SK-N-SH treated with all-trans-retinoic acid at 6 μM for 48 hours (cell line): Measurements from ENCODE around the gene CORO1C.

Source experiments
- ATAC-seq: fragments of 200-7000 bp; cut with Tn5 transposase; 3 replicates; pipeline ENCODE4 v1.9.1; 2020; ENCODE audit warnings: mild to moderate bottlenecking, moderate library complexity
- ARNTL ChIP-seq: fragments of 450-650 bp; formaldehyde crosslinking; IDR thresholded peaks from 2 replicates; pipeline ENCODE4 v1.5.0; 2020; ENCODE audit warnings: low read depth, mild to moderate bottlenecking, moderate library complexity, borderline replicate concordance
- BACH2 ChIP-seq: fragments of 250-450 bp; sonication (Bioruptor Pico); IDR thresholded peaks from 2 replicates; pipeline ENCODE4 v1.9.0; 2021; ENCODE audit warnings: mild to moderate bottlenecking, borderline replicate concordance
- CREB5 ChIP-seq: fragments of 250-450 bp; sonication (Bioruptor Pico); IDR thresholded peaks from 2 replicates; pipeline ENCODE4 v1.5.1; 2020; ENCODE audit warnings: low read depth, mild to moderate bottlenecking, moderate library complexity
- CSDC2 ChIP-seq: fragments of 250-450 bp; sonication (Bioruptor Pico); IDR thresholded peaks from 2 replicates; pipeline ENCODE4 v1.5.0; 2020; ENCODE audit warnings: mild to moderate bottlenecking, moderate library complexity
- ESRRG ChIP-seq: fragments of 250-450 bp; sonication (Bioruptor Pico); IDR thresholded peaks from 2 replicates; pipeline ENCODE4 v1.6.1; 2021; ENCODE audit warnings: mild to moderate bottlenecking
- GLIS3 ChIP-seq: fragments of 250-450 bp; sonication (Bioruptor Pico); IDR thresholded peaks from 2 replicates; pipeline ENCODE4 v1.5.0; 2020; ENCODE audit warnings: mild to moderate bottlenecking, moderate library complexity
- OSR1 ChIP-seq: fragments of 250-450 bp; sonication (Bioruptor Pico); IDR thresholded peaks from 2 replicates; pipeline ENCODE4 v1.8.0; 2022; ENCODE audit warnings: moderate library complexity, mild to moderate bottlenecking, inconsistent platforms
- PATZ1 ChIP-seq: fragments of 250-450 bp; sonication (Bioruptor Pico); IDR thresholded peaks from 2 replicates; pipeline ENCODE4 v1.8.0; 2020; ENCODE audit warnings: mild to moderate bottlenecking, moderate library complexity, borderline replicate concordance
- POU6F1 ChIP-seq: fragments of 250-450 bp; sonication (Bioruptor Pico); IDR thresholded peaks from 2 replicates; pipeline ENCODE4 v1.8.0; 2021; ENCODE audit warnings: low read depth, mild to moderate bottlenecking, moderate library complexity, borderline replicate concordance
- PPARA ChIP-seq: fragments of 250-450 bp; sonication (Bioruptor Pico); IDR thresholded peaks from 2 replicates; pipeline ENCODE4 v1.5.0; 2020; ENCODE audit warnings: mild to moderate bottlenecking, borderline replicate concordance
- RARB ChIP-seq: fragments of 250-450 bp; sonication (Bioruptor Pico); IDR thresholded peaks from 2 replicates; pipeline ENCODE4 v1.8.0; 2021; ENCODE audit warnings: mild to moderate bottlenecking, moderate library complexity
- SNAI2 ChIP-seq: fragments of 250-450 bp; sonication (Bioruptor Pico); IDR thresholded peaks from 2 replicates; pipeline ENCODE4 v1.5.0; 2020; ENCODE audit warnings: mild to moderate bottlenecking, moderate library complexity
- TCF4 ChIP-seq: fragments of 250-450 bp; sonication (Bioruptor Pico); IDR thresholded peaks from 2 replicates; pipeline ENCODE4 v1.8.0; 2021; ENCODE audit warnings: mild to moderate bottlenecking, moderate library complexity, borderline replicate concordance
- TOX ChIP-seq: fragments of 250-450 bp; sonication (Bioruptor Pico); IDR thresholded peaks from 2 replicates; pipeline ENCODE4 v1.8.0; 2021; ENCODE audit warnings: mild to moderate bottlenecking, moderate library complexity, borderline replicate concordance
- TSHZ2 ChIP-seq: fragments of 250-450 bp; sonication (Bioruptor Pico); IDR thresholded peaks from 2 replicates; pipeline ENCODE4 v1.5.0; 2020; ENCODE audit warnings: mild to moderate bottlenecking, moderate library complexity
- ZC3H10 ChIP-seq: fragments of 250-450 bp; sonication (Bioruptor Pico); IDR thresholded peaks from 2 replicates; pipeline ENCODE4 v1.5.1; 2021; ENCODE audit warnings: mild to moderate bottlenecking, moderate library complexity
- ZFP3 ChIP-seq: fragments of 250-450 bp; sonication (Bioruptor Pico); IDR thresholded peaks from 2 replicates; pipeline ENCODE4 v1.5.0; 2020; ENCODE audit warnings: mild to moderate bottlenecking, moderate library complexity
- ZFP30 ChIP-seq: fragments of 450-650 bp; formaldehyde crosslinking; IDR thresholded peaks from 2 replicates; pipeline ENCODE4 v1.5.0; 2022; ENCODE audit warnings: mild to moderate bottlenecking, moderate library complexity
- ZNF565 ChIP-seq: fragments of 450-650 bp; formaldehyde crosslinking; conservative IDR thresholded peaks from 2 replicates; pipeline ENCODE4 v1.5.0; 2020; ENCODE audit warnings: low read depth, mild to moderate bottlenecking, moderate library complexity
- ZNF70 ChIP-seq: fragments of 450-650 bp; formaldehyde crosslinking; IDR thresholded peaks from 2 replicates; pipeline ENCODE4 v1.5.0; 2020; ENCODE audit warnings: mild to moderate bottlenecking, moderate library complexity
- ZNF8 ChIP-seq: fragments of 450-650 bp; formaldehyde crosslinking; IDR thresholded peaks from 2 replicates; pipeline ENCODE4 v1.5.0; 2020; ENCODE audit warnings: mild to moderate bottlenecking, moderate library complexity

The CORO1C gene

GRCh38 chr12:108653922-108654321 is 77.4 kb downstream of the CORO1C start:
- no peak for ATAC-seq
- no peak for TF ChIP-seq CREB5 (CRISPR knock-in tag)
- TF ChIP-seq BACH2 (CRISPR knock-in tag), result no peak
- no peak for TF ChIP-seq SNAI2 (CRISPR knock-in tag)
- no peak for TF ChIP-seq PPARA (CRISPR knock-in tag)
- TF ChIP-seq ZFP3 (CRISPR knock-in tag), result no peak
- TF ChIP-seq TCF4 (CRISPR knock-in tag), result no peak
- TF ChIP-seq ZC3H10 (CRISPR knock-in tag), result no peak
- no peak for TF ChIP-seq ZNF70 (CRISPR knock-in tag)
- no peak for TF ChIP-seq GLIS3 (CRISPR knock-in tag)
- no peak for TF ChIP-seq PATZ1 (CRISPR knock-in tag)
- no peak for TF ChIP-seq ZNF565 (CRISPR knock-in tag)
- TF ChIP-seq ZFP30 (CRISPR knock-in tag), result no peak
- TF ChIP-seq OSR1 (CRISPR knock-in tag), result no peak
- no peak for TF ChIP-seq CSDC2 (CRISPR knock-in tag)
- no peak for TF ChIP-seq ESRRG (CRISPR knock-in tag)
- TF ChIP-seq TOX (CRISPR knock-in tag), result no peak
- TF ChIP-seq TSHZ2, result no peak
- no peak for TF ChIP-seq ZNF8 (CRISPR knock-in tag)
- no peak for TF ChIP-seq POU6F1 (CRISPR knock-in tag)

GRCh38 chr12:108653082-108653516 is 78.2 kb downstream of the CORO1C start:
- no peak for ATAC-seq
- TF ChIP-seq BACH2 (CRISPR knock-in tag), result no peak
- no peak for TF ChIP-seq ZNF565 (CRISPR knock-in tag)
- no peak for TF ChIP-seq PATZ1 (CRISPR knock-in tag)
- TF ChIP-seq OSR1 (CRISPR knock-in tag), result no peak
- no peak for TF ChIP-seq SNAI2 (CRISPR knock-in tag)
- no peak for TF ChIP-seq ZFP30 (CRISPR knock-in tag)
- no peak for TF ChIP-seq CREB5 (CRISPR knock-in tag)

GRCh38 chr12:108650083-108650482 is 81.2 kb downstream of the CORO1C start:
- ATAC-seq, result peak; percentile 2
- TF ChIP-seq ZFP3 (CRISPR knock-in tag) (no peak), RARB (CRISPR knock-in tag) (no peak), ZNF8 (CRISPR knock-in tag) (no peak), PPARA (CRISPR knock-in tag) (no peak), POU6F1 (CRISPR knock-in tag) (no peak), CSDC2 (CRISPR knock-in tag) (no peak), TSHZ2 (no peak), ZNF565 (CRISPR knock-in tag) (no peak), ARNTL (CRISPR knock-in tag) (no peak), TCF4 (CRISPR knock-in tag) (no peak)
